Lung (tissue), 12 donors: ENCODE data around the gene HS3ST4. TPM values are rescaled to one million over a fixed set of nuclear protein-coding genes. Genes with fewer than 3 reads are reported as not detected.

Source experiments
- ATAC-seq: fragments of 200-7000 bp; cut with Tn5 transposase; one replicate; pipeline ENCODE4 v1.9.1; 2020; ENCODE audit warnings: moderate number of reproducible peaks; ENCODE audit not compliant: insufficient read depth, low FRiP score
- DNase-seq, 3 donors: peaks; one replicate each; pipeline ENCODE4 v3.0.0-alpha.2; 2013 to 2017
- H3K27ac ChIP-seq, 2 donors: one replicate each; pipeline ENCODE4 v1.5.1; 2013; ENCODE audit warnings: mild to moderate bottlenecking in 2 of 2, moderate library complexity in 2 of 2, control low read depth in 1 of 2, inconsistent platforms in 1 of 2, low read depth in 1 of 2, low read length in 1 of 2
- H3K27me3 ChIP-seq, 3 donors: one replicate each; pipeline ENCODE4 v1.5.1; 2013; ENCODE audit warnings: low read length in 2 of 3; ENCODE audit not compliant: control insufficient read depth in 3 of 3, insufficient read depth in 3 of 3
- H3K36me3 ChIP-seq, 4 donors: one replicate each; pipeline ENCODE4 v1.5.1; 2013; ENCODE audit warnings: low read length in 4 of 4, mild to moderate bottlenecking in 1 of 4, moderate library complexity in 1 of 4; ENCODE audit not compliant: control insufficient read depth in 4 of 4, insufficient read depth in 4 of 4
- H3K4me1 ChIP-seq, 5 donors: one replicate each; pipeline ENCODE4 v1.5.1; 2013; ENCODE audit warnings: low read length in 5 of 5, mild to moderate bottlenecking in 2 of 5, moderate library complexity in 1 of 5; ENCODE audit not compliant: control insufficient read depth in 5 of 5, insufficient read depth in 5 of 5
- H3K4me3 ChIP-seq: one replicate; pipeline ENCODE4 v1.5.1; 2013; ENCODE audit warnings: mild to moderate bottlenecking, control low read depth, moderate library complexity
- H3K9ac ChIP-seq, 2 donors: one replicate each; pipeline ENCODE4 v1.5.1; 2013; ENCODE audit warnings: low read length in 2 of 2, control low read depth in 1 of 2; ENCODE audit not compliant: insufficient read depth in 1 of 2
- H3K9me3 ChIP-seq, 4 donors: one replicate each; pipeline ENCODE4 v1.5.1; 2013; ENCODE audit warnings: low read length in 3 of 4, mild to moderate bottlenecking in 1 of 4, moderate library complexity in 1 of 4; ENCODE audit not compliant: control insufficient read depth in 4 of 4, insufficient read depth in 3 of 4
- CTCF ChIP-seq: IDR thresholded peaks from 2 replicates; pipeline ENCODE4 v1.5.1; 2012; ENCODE audit warnings: mild to moderate bottlenecking; ENCODE audit errors: control extremely low read depth, extremely low read depth
- WGBS, 2 donors: extraction: QIAGEN DNeasy Blood & Tissue Kit; methylation state at CpG; one replicate each; pipeline ENCODE4 v1.1.7; 2013; 5-methylcytosine and 5-hydroxymethylcytosine counted together
- polyA plus RNA-seq, 2 donors: library from polyadenylated mRNA; stranded (reverse); fragments of 200-250 nt; gene quantifications; one replicate each; pipeline ENCODE4 v1.2.1, GENCODE V29; 2013
- total RNA-seq, 2 donors: library from RNA; depleted of rRNA in 1 of 2; stranded (reverse); fragments of >200 nt in 1 of 2; gene quantifications; one replicate each; pipeline ENCODE4 v1.2.1, GENCODE V29; 2014 to 2021
- donor health status: control.
- donor health status: control.
- donor health status: Bipolar disorder and iron deficiency.
- donor health status: healthy.
- donor health status: DM: yes; HTN: yes; CAD: no.

The HS3ST4 gene
- total and polyA plus RNA-seq, 4 donors: 0.06 to 0.15 TPM; not detected in 2

DNA sequence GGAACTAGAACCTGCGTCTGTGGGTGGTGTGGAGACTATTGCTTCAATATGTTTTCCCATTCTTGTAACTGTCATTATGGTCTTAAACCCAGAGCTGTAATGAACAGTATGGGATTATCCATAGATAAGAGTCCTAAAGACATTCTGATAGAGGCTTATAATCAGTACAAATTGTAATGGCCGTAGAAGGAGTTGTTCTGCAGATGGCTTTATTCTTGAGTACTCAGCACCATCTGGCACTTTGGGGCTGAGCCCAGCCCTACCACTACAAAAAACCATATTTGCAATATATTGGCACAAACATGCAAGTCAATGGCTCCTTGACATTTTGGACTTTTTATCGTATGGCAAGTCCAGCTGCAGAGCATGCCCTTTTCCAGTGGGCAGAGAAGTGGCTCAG is 150.0 kb downstream of the HS3ST4 start:
- ATAC-seq (no peak), DNase-seq (no peak)
- no peak for TF ChIP-seq CTCF
- Histone ChIP-seq H3K4me1 (no peaks in the 10 kb centered on the region), H3K4me3 (no peak overlapping the region), H3K9ac (no peak overlapping the region), H3K36me3 (no peaks in the 10 kb centered on the region), H3K27ac (no peak overlapping the region), H3K27me3 (no peaks in the 10 kb centered on the region), H3K9me3 (no peaks in the 10 kb centered on the region)
- 75 to 83% methylated on average over 3 of the region's 3 CpGs for WGBS, 2 donors

DNA sequence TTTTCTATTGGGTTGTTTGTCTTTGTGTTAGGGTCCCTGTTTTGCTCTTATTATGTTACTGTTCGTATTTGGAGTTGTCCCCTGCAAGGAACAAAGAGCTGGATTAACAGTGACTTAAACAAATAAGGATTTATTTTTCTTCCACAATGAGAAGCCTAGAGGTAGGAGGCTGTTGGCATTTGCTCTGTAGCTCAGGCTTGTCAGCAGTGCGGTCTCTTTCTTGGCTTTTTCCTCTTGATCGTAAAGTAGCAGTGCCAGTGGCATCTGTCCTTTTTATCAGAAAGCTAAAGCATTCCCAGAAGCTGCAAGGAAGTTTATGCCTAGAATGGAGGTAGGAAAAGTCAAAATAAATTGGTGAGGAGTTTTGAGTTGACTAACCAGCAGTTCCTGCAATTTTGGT is 154.1 kb downstream of the HS3ST4 start:
- no peak overlapping the region for H3K4me3 ChIP-seq
- H3K27ac ChIP-seq: no peak overlapping the region
- H3K4me1 ChIP-seq: no peaks in the 10 kb centered on the region
- WGBS, 2 donors: 57 to 70% methylated on average over 3 of the region's 3 CpGs
- H3K36me3 ChIP-seq: no peaks in the 10 kb centered on the region
- no peak for TF ChIP-seq CTCF
- no peak for ATAC-seq
- no peaks in the 10 kb centered on the region for H3K27me3 ChIP-seq
- DNase-seq: no peak
- H3K9ac ChIP-seq: no peak overlapping the region
- H3K9me3 ChIP-seq: no peaks in the 10 kb centered on the region

DNA sequence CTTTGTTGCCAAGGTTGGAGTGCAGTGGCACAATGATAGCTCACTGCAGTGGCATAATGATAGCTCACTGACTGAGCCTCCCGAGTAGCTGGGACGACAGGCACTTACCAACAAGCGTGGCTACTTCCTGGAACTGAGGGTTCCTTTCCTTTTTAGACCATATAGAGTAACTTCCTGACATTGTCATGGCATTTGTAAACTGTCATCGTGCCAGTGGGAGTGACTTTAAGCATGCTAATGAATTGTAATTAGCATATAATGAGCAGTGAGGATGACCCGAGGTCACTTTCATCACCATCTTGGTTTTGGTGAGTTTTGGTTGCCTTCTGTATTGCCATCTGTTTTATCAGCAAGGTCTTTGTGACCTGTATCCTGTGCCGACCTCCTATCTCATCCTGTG is 162.4 kb downstream of the HS3ST4 start:
- Histone ChIP-seq H3K4me3 (no peak overlapping the region), H3K9ac (no peak overlapping the region), H3K4me1 (no peaks in the 10 kb centered on the region), H3K9me3 (no peaks in the 10 kb centered on the region), H3K36me3 (no peaks in the 10 kb centered on the region), H3K27me3 (no peaks in the 10 kb centered on the region), H3K27ac (no peak overlapping the region)
- no peak for TF ChIP-seq CTCF
- ATAC-seq (no peak), DNase-seq (no peak)
- WGBS, 2 donors: 24 to 28% methylated on average over 6 of the region's 6 CpGs

- Histone ChIP-seq H3K36me3 (no peaks in the 10 kb centered on the region), H3K27me3 (no peaks in the 10 kb centered on the region), H3K9ac (no peak overlapping the region), H3K4me3 (no peak overlapping the region), H3K9me3 (no peaks in the 10 kb centered on the region), H3K27ac (no peak overlapping the region), H3K4me1 (no peaks in the 10 kb centered on the region)
- ATAC-seq (no peak), DNase-seq (no peak)
- 9 to 11% methylated on average over 1 of the region's 1 CpG for WGBS, 2 donors
- no peak for TF ChIP-seq CTCF
Measured at GRCh38 chr16:25855063-25855462, 163.3 kb downstream of the HS3ST4 start.
